Testis (tissue), 2 donors: ENCODE data around the gene GRIK5.

Experiments
- CTCF ChIP-seq, 3 experiments: fragments of 450-650 bp in 2 of 3; fragments of 200-600 bp in 1 of 3; sonication (generic) in 1 of 3; IDR thresholded peaks; one replicate each; pipeline ENCODE4 v1.5.1; 2016 to 2019; ENCODE audit warnings: antibody characterized with exemption in 3 of 3, mild to moderate bottlenecking in 2 of 3, moderate library complexity in 1 of 3
- POLR2A ChIP-seq: fragments of 450-650 bp; IDR thresholded peaks from one replicate; pipeline ENCODE4 v1.6.1; 2017; ENCODE audit warnings: antibody characterized with exemption, mild to moderate bottlenecking, moderate library complexity

GRCh38 chr19:42111811-42112210 is 41.8 kb upstream of the GRIK5 start:
- TF ChIP-seq CTCF (IDR thresholded peaks at IDR 0.05), result no peak
- TF ChIP-seq POLR2A, result no peak
